Measurements from ENCODE around the gene ACKR2. TPM values are rescaled to one million over a fixed set of nuclear protein-coding genes. Genes with fewer than 3 reads are reported as not detected.

ACKR2 gene
- total RNA-seq, 1 experiment from 2014 or later = 0.45 TPM

DNA sequence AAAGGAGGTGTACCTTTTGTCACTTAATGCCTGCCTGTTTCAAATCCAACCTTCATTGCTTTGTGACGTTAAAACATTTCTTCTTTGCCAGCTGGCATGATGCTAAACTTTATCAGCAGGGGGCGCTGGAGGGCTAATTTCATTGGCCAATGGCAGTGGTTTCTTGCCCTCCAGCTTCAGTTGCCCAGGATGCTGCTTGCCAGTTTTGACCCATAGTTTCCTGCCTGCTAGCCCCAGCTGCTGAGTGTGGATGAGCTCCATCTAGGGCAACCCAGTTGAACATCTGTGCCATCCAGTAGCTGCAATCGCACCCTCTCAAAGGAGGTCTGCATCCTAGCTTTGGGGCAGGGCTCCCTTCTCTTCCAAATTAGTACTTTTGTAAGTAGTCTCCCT lies 22.1 kb downstream of the ACKR2 start:
- no TSS peak for BruUV-seq (replicated peaks)
- intact Hi-C loops (cut with micrococcal nuclease; ENCODE audit: unreplicated experiment) = loop anchor here (1.0 to 2.0 kb wide), 2 partner anchors 50 to 51 kb away; no protein-coding TSS in a partner anchor
- CTCF ChIA-PET = interaction anchor here (0.7 to 2.2 kb wide), 8 partner anchors 8 to 52 kb away, joined by 3 to 20 read pairs (median 4); partner anchors contain the start of gene HIGD1A
- Mint-ChIP-seq H3K9me3 (ENCODE audit: low read depth, unreplicated experiment) (no peaks in the 10 kb centered on the region), H3K4me3 (ENCODE audit: low read depth, unreplicated experiment) (no peak overlapping the region), H3K27ac (ENCODE audit: unreplicated experiment) (no peak overlapping the region), H3K4me1 (ENCODE audit: low read depth, unreplicated experiment) (peaks cover 44% of the 10 kb centered on the region), H3K27me3 (ENCODE audit: unreplicated experiment) (no peaks in the 10 kb centered on the region), H3K36me3 (ENCODE audit: insufficient read depth, unreplicated experiment) (no peaks in the 10 kb centered on the region)
- TF ChIP-seq, protein P1, sequence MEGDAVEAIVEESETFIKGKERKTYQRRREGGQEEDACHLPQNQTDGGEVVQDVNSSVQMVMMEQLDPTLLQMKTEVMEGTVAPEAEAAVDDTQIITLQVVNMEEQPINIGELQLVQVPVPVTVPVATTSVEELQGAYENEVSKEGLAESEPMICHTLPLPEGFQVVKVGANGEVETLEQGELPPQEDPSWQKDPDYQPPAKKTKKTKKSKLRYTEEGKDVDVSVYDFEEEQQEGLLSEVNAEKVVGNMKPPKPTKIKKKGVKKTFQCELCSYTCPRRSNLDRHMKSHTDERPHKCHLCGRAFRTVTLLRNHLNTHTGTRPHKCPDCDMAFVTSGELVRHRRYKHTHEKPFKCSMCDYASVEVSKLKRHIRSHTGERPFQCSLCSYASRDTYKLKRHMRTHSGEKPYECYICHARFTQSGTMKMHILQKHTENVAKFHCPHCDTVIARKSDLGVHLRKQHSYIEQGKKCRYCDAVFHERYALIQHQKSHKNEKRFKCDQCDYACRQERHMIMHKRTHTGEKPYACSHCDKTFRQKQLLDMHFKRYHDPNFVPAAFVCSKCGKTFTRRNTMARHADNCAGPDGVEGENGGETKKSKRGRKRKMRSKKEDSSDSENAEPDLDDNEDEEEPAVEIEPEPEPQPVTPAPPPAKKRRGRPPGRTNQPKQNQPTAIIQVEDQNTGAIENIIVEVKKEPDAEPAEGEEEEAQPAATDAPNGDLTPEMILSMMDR (IDR thresholded peaks at IDR 0.05; ENCODE audit: unreplicated experiment) = peak; percentile 48
- peak; percentile 78 for DNase-seq

DNA sequence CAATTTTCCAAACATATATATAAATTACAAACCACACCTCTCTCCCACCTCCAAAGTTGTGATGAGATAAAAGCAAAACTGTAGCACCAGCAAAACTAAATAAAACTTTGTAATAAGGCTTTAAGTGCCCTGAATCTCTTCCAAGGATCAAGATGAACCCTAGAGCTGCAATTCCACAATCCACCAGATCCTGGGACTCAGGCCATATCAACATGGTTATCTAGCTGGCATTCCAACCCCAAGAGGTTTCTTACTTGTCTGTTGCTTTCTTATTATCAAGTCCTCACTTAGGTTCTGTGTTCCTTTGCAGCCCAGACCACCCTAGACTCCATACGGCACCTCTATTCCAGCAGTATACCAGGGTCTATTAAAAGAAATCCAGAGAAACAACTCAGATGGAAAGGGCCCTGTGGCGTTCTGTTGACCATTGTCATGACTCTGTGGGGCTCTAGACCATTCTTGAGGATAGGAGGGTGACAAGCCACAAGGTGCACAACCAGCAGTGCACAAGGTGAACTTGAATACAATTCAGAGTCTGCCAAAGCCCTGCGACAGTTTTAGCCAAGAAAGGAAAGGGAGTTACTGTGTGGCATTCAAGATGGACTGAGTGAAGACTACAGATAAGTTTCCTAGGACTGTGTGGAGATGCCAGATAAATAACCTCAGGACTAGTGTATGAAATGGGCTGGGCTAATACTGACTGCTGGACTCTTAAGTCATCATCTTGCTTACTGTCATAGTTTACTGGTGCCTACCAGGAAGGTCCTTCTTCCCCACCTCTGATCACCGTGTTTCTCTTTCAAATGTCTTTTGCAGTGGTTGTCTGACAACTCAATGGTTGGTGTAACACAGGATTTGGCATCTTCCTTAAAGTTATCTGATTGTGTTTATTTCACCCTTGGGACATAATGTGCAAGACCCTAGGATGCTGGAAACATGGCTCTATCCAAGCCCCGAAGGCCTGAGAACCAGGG lies 27.2 kb downstream of the ACKR2 start:
- CTCF ChIA-PET = no interaction called here
- Mint-ChIP-seq H3K9me3 (ENCODE audit: low read depth, unreplicated experiment) (no peaks in the 10 kb centered on the region), H3K36me3 (ENCODE audit: insufficient read depth, unreplicated experiment) (no peaks in the 10 kb centered on the region), H3K4me1 (ENCODE audit: low read depth, unreplicated experiment) (no peaks in the 10 kb centered on the region), H3K27me3 (ENCODE audit: unreplicated experiment) (no peaks in the 10 kb centered on the region), H3K4me3 (ENCODE audit: low read depth, unreplicated experiment) (no peak overlapping the region), H3K27ac (ENCODE audit: unreplicated experiment) (no peak overlapping the region)
- BruUV-seq (replicated peaks) = no TSS peak
- no peak for DNase-seq
- TF ChIP-seq, protein P1 (IDR thresholded peaks at IDR 0.05; ENCODE audit: unreplicated experiment) = no peak
- intact Hi-C loops (cut with micrococcal nuclease; ENCODE audit: unreplicated experiment) = no loop called here

DNA sequence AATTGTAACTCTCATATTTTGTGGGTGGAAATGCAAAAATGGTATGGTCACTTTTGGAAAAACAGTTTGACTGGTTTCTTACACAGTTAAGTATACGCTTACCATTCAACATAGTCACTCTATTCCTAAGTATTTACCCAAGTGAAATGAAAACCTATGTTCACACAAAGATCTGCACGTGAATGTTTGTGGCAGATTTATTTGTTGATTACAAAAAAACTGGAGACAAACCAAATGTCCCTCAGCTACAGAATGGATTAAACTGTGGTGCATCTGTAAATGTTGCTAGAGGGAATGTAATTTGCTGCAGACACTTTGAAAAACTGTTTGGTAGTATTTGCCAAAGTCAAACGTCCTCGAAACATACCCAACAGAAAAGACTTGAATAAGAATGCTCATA lies 29.3 kb downstream of the ACKR2 start:
- no peaks in the 10 kb centered on the region for H3K9me3 Mint-ChIP-seq (ENCODE audit: low read depth, unreplicated experiment)
- no peaks in the 10 kb centered on the region for H3K4me1 Mint-ChIP-seq (ENCODE audit: low read depth, unreplicated experiment)
- H3K36me3 Mint-ChIP-seq (ENCODE audit: insufficient read depth, unreplicated experiment) = no peaks in the 10 kb centered on the region
- intact Hi-C loops (cut with micrococcal nuclease; ENCODE audit: unreplicated experiment) = loop anchor here (2.0 kb wide), 1 partner anchor 58 kb away; no protein-coding TSS in a partner anchor
- TF ChIP-seq, protein P1 (IDR thresholded peaks at IDR 0.05; ENCODE audit: unreplicated experiment) = no peak
- no peak for DNase-seq
- CTCF ChIA-PET = no interaction called here
- no peak overlapping the region for H3K27ac Mint-ChIP-seq (ENCODE audit: unreplicated experiment)
- H3K4me3 Mint-ChIP-seq (ENCODE audit: low read depth, unreplicated experiment) = no peak overlapping the region
- H3K27me3 Mint-ChIP-seq (ENCODE audit: unreplicated experiment) = no peaks in the 10 kb centered on the region
- no TSS peak for BruUV-seq (replicated peaks)

DNA sequence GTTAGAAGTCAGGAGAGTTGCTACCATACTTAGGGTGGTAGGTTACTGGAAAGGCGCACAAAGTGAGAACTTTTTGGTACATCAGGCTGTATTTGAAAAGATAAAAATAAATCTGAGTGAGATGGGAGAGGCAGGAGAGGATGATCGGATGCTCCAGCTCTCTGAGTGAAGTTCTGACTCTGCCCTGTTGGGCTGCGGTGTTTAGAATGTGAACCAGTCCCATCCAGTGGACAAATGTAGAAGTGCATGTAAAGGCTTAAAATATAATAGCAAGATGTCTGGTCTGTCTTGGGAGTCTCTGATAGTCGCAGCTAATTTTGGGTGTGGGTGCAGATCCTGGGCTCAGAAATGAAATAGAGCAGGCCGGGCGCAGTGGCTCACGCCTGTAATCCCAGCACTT lies 30.4 kb downstream of the ACKR2 start:
- intact Hi-C loops (cut with micrococcal nuclease; ENCODE audit: unreplicated experiment) = loop anchor here (2.0 kb wide), 1 partner anchor 59 kb away; no protein-coding TSS in a partner anchor
- peak; percentile 53 for DNase-seq
- TF ChIP-seq, protein P1 (IDR thresholded peaks at IDR 0.05; ENCODE audit: unreplicated experiment) = peak; percentile 40
- Mint-ChIP-seq H3K36me3 (ENCODE audit: insufficient read depth, unreplicated experiment) (no peaks in the 10 kb centered on the region), H3K4me1 (ENCODE audit: low read depth, unreplicated experiment) (no peaks in the 10 kb centered on the region), H3K9me3 (ENCODE audit: low read depth, unreplicated experiment) (no peaks in the 10 kb centered on the region), H3K4me3 (ENCODE audit: low read depth, unreplicated experiment) (no peak overlapping the region), H3K27me3 (ENCODE audit: unreplicated experiment) (no peaks in the 10 kb centered on the region), H3K27ac (ENCODE audit: unreplicated experiment) (no peak overlapping the region)
- no TSS peak for BruUV-seq (replicated peaks)
- CTCF ChIA-PET = interaction anchor here (0.6 to 1.4 kb wide), 6 partner anchors 9 to 190 kb away, joined by 3 to 7 read pairs (median 4); no protein-coding TSS in a partner anchor
